Measurements from ENCODE around the gene ARFGAP3.

Gene ARFGAP3

GRCh38 chr22:42885446-42885845 lies 28.4 kb upstream of the ARFGAP3 start:
- no peak overlapping the region for H3K27ac ChIP-seq
- no peak for DNase-seq (ENCODE audit: low read depth, low spot score)

- DNase-seq (ENCODE audit: low read depth, low spot score), result no peak
- no peak overlapping the region for H3K27ac ChIP-seq
These were observed 27.7 kb upstream of the ARFGAP3 start for GRCh38 chr22:42884616-42885375.

GRCh38 chr22:42883970-42884369 lies 26.9 kb upstream of the ARFGAP3 start:
- no peak overlapping the region for H3K27ac ChIP-seq
- DNase-seq (ENCODE audit: low read depth, low spot score), result no peak

GRCh38 chr22:42883121-42883520 lies 26.0 kb upstream of the ARFGAP3 start:
- H3K27ac ChIP-seq, result no peak overlapping the region
- DNase-seq (ENCODE audit: low read depth, low spot score), result no peak

GRCh38 chr22:42881982-42882656 lies 25.0 kb upstream of the ARFGAP3 start:
- no peak for DNase-seq (ENCODE audit: low read depth, low spot score)
- no peak overlapping the region for H3K27ac ChIP-seq

GRCh38 chr22:42881298-42881697 lies 24.2 kb upstream of the ARFGAP3 start:
- no peak overlapping the region for H3K27ac ChIP-seq
- no peak for DNase-seq (ENCODE audit: low read depth, low spot score)

GRCh38 chr22:42880815-42881214 lies 23.7 kb upstream of the ARFGAP3 start:
- no peak for DNase-seq (ENCODE audit: low read depth, low spot score)
- H3K27ac ChIP-seq, result no peak overlapping the region

- DNase-seq (ENCODE audit: low read depth, low spot score), result no peak
- no peak overlapping the region for H3K27ac ChIP-seq
These were observed 22.4 kb upstream of the ARFGAP3 start for GRCh38 chr22:42879371-42880021.

- H3K27ac ChIP-seq, result no peak overlapping the region
- no peak for DNase-seq (ENCODE audit: low read depth, low spot score)
These were observed 21.7 kb upstream of the ARFGAP3 start for GRCh38 chr22:42878561-42879305.

- no peak overlapping the region for H3K27ac ChIP-seq
These were observed 20.7 kb upstream of the ARFGAP3 start for GRCh38 chr22:42877597-42878340.

GRCh38 chr22:42877158-42877557 lies 20.1 kb upstream of the ARFGAP3 start:
- DNase-seq (ENCODE audit: low read depth, low spot score), result no peak
- no peak overlapping the region for H3K27ac ChIP-seq

More at GRCh38 chr22:42877597-42878340, 20.7 kb upstream of the ARFGAP3 start:
- DNase-seq (ENCODE audit: low read depth, low spot score), result no peak

GRCh38 chr22:42876041-42876440 lies 19.0 kb upstream of the ARFGAP3 start:
- no peak for DNase-seq (ENCODE audit: low read depth, low spot score)
- no peak overlapping the region for H3K27ac ChIP-seq

- DNase-seq (ENCODE audit: low read depth, low spot score), result no peak
- H3K27ac ChIP-seq, result no peak overlapping the region
These were observed 16.9 kb upstream of the ARFGAP3 start for GRCh38 chr22:42874010-42874409.

- no peak overlapping the region for H3K27ac ChIP-seq
- DNase-seq (ENCODE audit: low read depth, low spot score), result no peak
These were observed 16.3 kb upstream of the ARFGAP3 start for GRCh38 chr22:42873356-42873755.

- H3K27ac ChIP-seq, result no peak overlapping the region
- DNase-seq (ENCODE audit: low read depth, low spot score), result no peak
These were observed 15.7 kb upstream of the ARFGAP3 start for GRCh38 chr22:42872821-42873220.

GRCh38 chr22:42871146-42872050 lies 14.3 kb upstream of the ARFGAP3 start:
- no peak overlapping the region for H3K27ac ChIP-seq
- no peak for DNase-seq (ENCODE audit: low read depth, low spot score)

GRCh38 chr22:42869888-42870480 lies 12.9 kb upstream of the ARFGAP3 start:
- DNase-seq (ENCODE audit: low read depth, low spot score), result no peak
- no peak overlapping the region for H3K27ac ChIP-seq

GRCh38 chr22:42869463-42869862 lies 12.4 kb upstream of the ARFGAP3 start:
- no peak for DNase-seq (ENCODE audit: low read depth, low spot score)
- H3K27ac ChIP-seq, result no peak overlapping the region

Measured in epithelial cell of prostate (primary cell).